ENCODE data around the gene TMPRSS3. TPM values are rescaled to one million over a fixed set of nuclear protein-coding genes. Genes with fewer than 3 reads are reported as not detected.

The TMPRSS3 gene
- total RNA-seq, 1 experiment from 2014 or later: 2.0 TPM

DNA sequence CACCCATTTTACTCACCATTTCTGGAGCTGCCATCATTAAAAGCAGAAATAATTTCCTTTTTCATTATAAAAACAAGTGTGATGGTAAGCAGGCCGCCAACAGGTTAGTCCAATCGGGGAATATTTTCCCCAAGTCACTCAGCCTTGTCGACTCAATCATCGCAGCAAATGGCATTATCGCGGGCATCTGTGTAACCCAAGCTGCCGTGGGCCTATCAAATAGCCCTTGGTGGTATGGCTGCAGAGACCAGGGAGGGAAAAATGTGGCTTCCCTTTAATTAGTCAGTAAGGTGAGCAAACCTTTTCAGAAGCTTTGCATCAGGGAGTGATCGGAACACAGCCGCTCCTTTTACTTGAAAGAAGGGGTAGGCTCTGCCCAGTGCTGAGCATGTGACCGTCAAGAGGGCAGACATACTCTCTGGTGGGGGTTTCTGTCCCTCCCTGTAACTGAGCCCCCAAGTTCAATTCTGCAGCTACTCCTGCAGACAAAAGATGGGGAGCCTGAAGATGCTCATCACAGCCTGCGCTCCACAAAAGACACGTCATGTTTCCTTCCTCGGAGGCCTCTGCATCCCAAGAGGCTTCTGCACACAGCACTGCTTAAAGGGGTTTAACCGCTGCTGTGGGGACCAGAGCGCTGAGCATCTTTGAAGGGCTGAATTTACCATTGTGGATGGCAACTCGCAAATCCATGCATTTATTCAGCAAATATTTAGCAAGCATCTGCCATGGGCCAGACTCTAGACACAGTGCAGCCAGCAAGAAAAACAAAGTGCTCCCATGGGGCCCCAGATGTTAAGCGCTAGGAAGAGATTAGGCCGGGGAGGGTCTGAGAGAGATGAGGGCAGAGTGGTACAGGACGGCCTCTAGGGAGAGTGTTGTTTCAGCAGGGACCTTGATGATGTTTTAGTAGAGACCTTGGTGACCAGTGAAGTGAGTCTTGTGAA is 1.2 kb upstream of the TMPRSS3 start:
- POLR2A ChIA-PET: interaction anchor here (0.9 to 1.2 kb wide), 3 partner anchors 10 to 69 kb away, joined by 3 to 5 read pairs (median 5); no protein-coding TSS in a partner anchor

DNA sequence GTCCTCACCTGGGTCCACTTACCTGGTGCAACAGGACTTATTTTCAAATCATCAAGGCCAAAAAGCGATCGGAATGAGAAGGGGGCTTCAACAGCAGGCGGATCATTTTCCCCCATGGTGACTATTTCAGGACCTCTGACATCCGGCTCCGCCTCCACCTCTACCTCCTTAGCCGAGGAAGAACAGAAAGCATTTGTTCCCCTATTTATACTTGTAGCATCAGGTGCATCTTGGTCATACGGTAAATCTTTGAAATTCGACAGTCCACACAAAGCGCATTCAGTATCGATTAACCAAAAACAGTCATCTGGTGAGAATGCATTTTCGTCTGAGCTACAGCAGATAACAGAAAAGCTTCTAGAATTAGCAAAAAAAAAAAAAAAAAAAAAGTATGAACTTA is 550 bp downstream of the TMPRSS3 start:
- peak overlapping the region; percentile 67 for H3K4me3 Mint-ChIP-seq (ENCODE audit: unreplicated experiment)
- TF ChIP-seq, protein P1, sequence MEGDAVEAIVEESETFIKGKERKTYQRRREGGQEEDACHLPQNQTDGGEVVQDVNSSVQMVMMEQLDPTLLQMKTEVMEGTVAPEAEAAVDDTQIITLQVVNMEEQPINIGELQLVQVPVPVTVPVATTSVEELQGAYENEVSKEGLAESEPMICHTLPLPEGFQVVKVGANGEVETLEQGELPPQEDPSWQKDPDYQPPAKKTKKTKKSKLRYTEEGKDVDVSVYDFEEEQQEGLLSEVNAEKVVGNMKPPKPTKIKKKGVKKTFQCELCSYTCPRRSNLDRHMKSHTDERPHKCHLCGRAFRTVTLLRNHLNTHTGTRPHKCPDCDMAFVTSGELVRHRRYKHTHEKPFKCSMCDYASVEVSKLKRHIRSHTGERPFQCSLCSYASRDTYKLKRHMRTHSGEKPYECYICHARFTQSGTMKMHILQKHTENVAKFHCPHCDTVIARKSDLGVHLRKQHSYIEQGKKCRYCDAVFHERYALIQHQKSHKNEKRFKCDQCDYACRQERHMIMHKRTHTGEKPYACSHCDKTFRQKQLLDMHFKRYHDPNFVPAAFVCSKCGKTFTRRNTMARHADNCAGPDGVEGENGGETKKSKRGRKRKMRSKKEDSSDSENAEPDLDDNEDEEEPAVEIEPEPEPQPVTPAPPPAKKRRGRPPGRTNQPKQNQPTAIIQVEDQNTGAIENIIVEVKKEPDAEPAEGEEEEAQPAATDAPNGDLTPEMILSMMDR (IDR thresholded peaks at IDR 0.05; ENCODE audit: unreplicated experiment): no peak
- peaks cover 11% of the 10 kb centered on the region for H3K27me3 Mint-ChIP-seq (ENCODE audit: insufficient read depth, unreplicated experiment)
- CTCF ChIA-PET: interaction anchor here (0.6 kb wide), 1 partner anchor 8 kb away, joined by 3 read pairs; the partner anchor contains the start of gene UBASH3A
- BruUV-seq (replicated peaks): TSS peak; percentile 82
- POLR2A ChIA-PET: no interaction called here
- no peaks in the 10 kb centered on the region for H3K36me3 Mint-ChIP-seq (ENCODE audit: insufficient read depth, unreplicated experiment)
- no peak for DNase-seq (ENCODE audit: unreplicated experiment)
- intact Hi-C loops (cut with micrococcal nuclease): no loop called here
- peaks cover 6% of the 10 kb centered on the region for H3K4me1 Mint-ChIP-seq (ENCODE audit: insufficient read depth, unreplicated experiment)
- peak overlapping the region; percentile 84 for H3K27ac Mint-ChIP-seq (ENCODE audit: low read depth, unreplicated experiment)
- H3K9me3 Mint-ChIP-seq (ENCODE audit: unreplicated experiment): no peaks in the 10 kb centered on the region

More for the DNA sequence above, 1.2 kb upstream of the TMPRSS3 start:
- intact Hi-C loops (cut with micrococcal nuclease): no loop called here
- Mint-ChIP-seq H3K4me3 (ENCODE audit: unreplicated experiment) (no peak overlapping the region), H3K27ac (ENCODE audit: low read depth, unreplicated experiment) (peak overlapping the region; percentile 4), H3K36me3 (ENCODE audit: insufficient read depth, unreplicated experiment) (no peaks in the 10 kb centered on the region), H3K4me1 (ENCODE audit: insufficient read depth, unreplicated experiment) (peaks cover 6% of the 10 kb centered on the region), H3K27me3 (ENCODE audit: insufficient read depth, unreplicated experiment) (peaks cover 6% of the 10 kb centered on the region), H3K9me3 (ENCODE audit: unreplicated experiment) (peaks cover 7% of the 10 kb centered on the region)
- DNase-seq (ENCODE audit: unreplicated experiment): no peak
- CTCF ChIA-PET: no interaction called here
- TF ChIP-seq, protein P1 (IDR thresholded peaks at IDR 0.05; ENCODE audit: unreplicated experiment): no peak
- BruUV-seq (replicated peaks): no TSS peak

DNA sequence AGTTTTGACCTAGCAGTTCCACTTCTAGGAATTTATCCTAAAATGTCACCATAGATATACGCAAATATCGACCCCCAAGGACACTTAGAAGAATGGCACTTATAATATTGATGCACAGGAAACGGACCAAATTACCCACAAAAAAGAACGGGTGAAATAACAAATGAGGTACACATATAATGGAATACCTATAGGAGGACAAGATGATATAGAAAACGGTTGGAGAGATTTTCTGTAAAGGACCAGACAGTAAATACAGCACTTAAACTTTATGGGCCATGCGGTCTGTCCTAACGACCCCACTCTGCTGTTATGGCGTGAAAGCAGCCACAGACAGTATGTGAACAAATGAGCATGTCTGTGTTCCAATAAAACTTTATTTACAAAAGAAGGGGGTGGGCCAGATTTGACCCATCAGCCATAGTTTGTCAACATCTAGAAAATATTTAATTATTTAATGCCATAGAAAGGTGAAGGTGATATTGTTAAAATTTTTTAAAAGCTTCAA is 2.4 kb downstream of the TMPRSS3 start:
- no peak for DNase-seq (ENCODE audit: unreplicated experiment)
- Mint-ChIP-seq H3K4me1 (ENCODE audit: insufficient read depth, unreplicated experiment) (peaks cover 6% of the 10 kb centered on the region), H3K36me3 (ENCODE audit: insufficient read depth, unreplicated experiment) (no peaks in the 10 kb centered on the region), H3K27ac (ENCODE audit: low read depth, unreplicated experiment) (no peak overlapping the region), H3K4me3 (ENCODE audit: unreplicated experiment) (no peak overlapping the region), H3K27me3 (ENCODE audit: insufficient read depth, unreplicated experiment) (peaks cover 11% of the 10 kb centered on the region), H3K9me3 (ENCODE audit: unreplicated experiment) (no peaks in the 10 kb centered on the region)
- BruUV-seq (replicated peaks): no TSS peak
- ChIA-PET CTCF (no interaction called here), POLR2A (no interaction called here)
- intact Hi-C loops (cut with micrococcal nuclease): no loop called here
- TF ChIP-seq, protein P1 (IDR thresholded peaks at IDR 0.05; ENCODE audit: unreplicated experiment): no peak

DNA sequence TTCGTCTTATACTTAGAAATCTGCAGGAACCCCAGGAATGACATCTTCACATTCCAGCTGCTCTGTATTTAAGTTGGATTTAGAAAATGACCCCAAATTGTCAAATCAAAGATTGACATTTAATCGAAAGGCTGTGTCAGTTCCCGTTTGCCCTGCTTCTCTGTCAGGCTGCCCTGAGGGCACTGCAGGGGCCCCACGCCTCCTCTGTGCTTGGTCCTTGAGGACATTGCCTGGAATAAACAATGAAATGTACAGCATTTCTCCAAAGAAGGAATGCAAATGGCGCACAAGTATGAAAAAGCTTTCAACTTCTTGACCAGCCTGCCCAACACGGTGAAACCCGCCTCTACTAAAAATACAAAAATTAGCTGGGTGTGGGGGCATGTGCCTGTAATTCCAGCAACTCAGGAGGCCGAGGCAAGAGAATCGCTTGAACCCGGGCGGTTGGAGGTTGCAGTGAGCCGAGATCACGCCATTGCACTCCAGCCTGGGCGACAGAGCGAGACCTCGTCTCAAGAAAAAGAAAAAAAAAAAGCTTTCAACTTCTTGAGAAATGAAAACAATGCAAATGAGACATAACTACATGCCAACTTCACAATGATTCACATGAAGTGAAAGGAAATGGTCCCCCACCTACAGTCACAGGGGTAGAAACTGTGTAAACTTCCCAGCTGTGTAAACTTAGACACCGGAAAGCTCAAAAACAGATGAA is 3.0 kb downstream of the TMPRSS3 start:
- Mint-ChIP-seq H3K27ac (ENCODE audit: low read depth, unreplicated experiment) (no peak overlapping the region), H3K36me3 (ENCODE audit: insufficient read depth, unreplicated experiment) (no peaks in the 10 kb centered on the region), H3K9me3 (ENCODE audit: unreplicated experiment) (no peaks in the 10 kb centered on the region), H3K4me1 (ENCODE audit: insufficient read depth, unreplicated experiment) (peaks cover 6% of the 10 kb centered on the region), H3K4me3 (ENCODE audit: unreplicated experiment) (no peak overlapping the region), H3K27me3 (ENCODE audit: insufficient read depth, unreplicated experiment) (peaks cover 11% of the 10 kb centered on the region)
- intact Hi-C loops (cut with micrococcal nuclease): no loop called here
- POLR2A ChIA-PET: no interaction called here
- no peak for DNase-seq (ENCODE audit: unreplicated experiment)
- CTCF ChIA-PET: interaction anchor here (0.6 to 0.8 kb wide), 2 partner anchors 11 to 1691 kb away, joined by 3 to 4 read pairs; partner anchors contain the start of gene UBASH3A
- TF ChIP-seq, protein P1 (IDR thresholded peaks at IDR 0.05; ENCODE audit: unreplicated experiment): no peak
- BruUV-seq (replicated peaks): no TSS peak

All from MCF 10A (cell line).